Activated naive CD8-positive, alpha-beta T cell treated with anti-CD3 and anti-CD28 coated beads for 36 hours (primary cell): ENCODE results near the gene IER5L. TPM values are rescaled to one million over a fixed set of nuclear protein-coding genes. Genes with fewer than 3 reads are reported as not detected.

Source experiments
- DNase-seq: peaks from one replicate; pipeline ENCODE4 v3.0.0; 2021
- H3K27ac Mint-ChIP-seq: one replicate; pipeline ENCODE4 v1.8.0; 2022; ENCODE audit warnings: mild to moderate bottlenecking, moderate library complexity, mixed read lengths
- H3K27me3 Mint-ChIP-seq: one replicate; pipeline ENCODE4 v1.8.0; 2022; ENCODE audit warnings: mild to moderate bottlenecking, mixed read lengths
- H3K36me3 Mint-ChIP-seq: one replicate; pipeline ENCODE4 v1.8.0; 2021; ENCODE audit warnings: mild to moderate bottlenecking, mixed read lengths
- H3K4me1 Mint-ChIP-seq: one replicate; pipeline ENCODE4 v1.8.0; 2021; ENCODE audit warnings: mixed read lengths
- H3K4me3 Mint-ChIP-seq: one replicate; pipeline ENCODE4 v1.8.0; 2022; ENCODE audit warnings: mild to moderate bottlenecking, moderate library complexity, mixed read lengths
- H3K9me3 Mint-ChIP-seq: one replicate; pipeline ENCODE4 v1.8.0; 2022; ENCODE audit warnings: mixed read lengths
- total RNA-seq, 2 experiments: library from RNA; stranded (reverse); gene quantifications; one replicate each; pipeline ENCODE4 v1.2.3, GENCODE V29; 2021

IER5L gene
- total RNA-seq, 2 experiments from 2014 or later = 1.1 to 1.2 TPM

- no peak overlapping the region for H3K4me3 Mint-ChIP-seq
These were observed 644 bp downstream of the IER5L start for GRCh38 chr9:129177443-129177790.

GRCh38 chr9:129176701-129177442 is 1.2 kb downstream of the IER5L start:
- H3K4me1 Mint-ChIP-seq = peaks cover 6% of the 10 kb centered on the region
- H3K27ac Mint-ChIP-seq = no peak overlapping the region
- peak; percentile 23 for DNase-seq
- no peaks in the 10 kb centered on the region for H3K9me3 Mint-ChIP-seq
- H3K4me3 Mint-ChIP-seq = peak overlapping the region; percentile 74
- H3K36me3 Mint-ChIP-seq = no peaks in the 10 kb centered on the region
- no peaks in the 10 kb centered on the region for H3K27me3 Mint-ChIP-seq

More at GRCh38 chr9:129177443-129177790, 644 bp downstream of the IER5L start:
- no peak overlapping the region for H3K27ac Mint-ChIP-seq
- H3K4me1 Mint-ChIP-seq = peaks cover 6% of the 10 kb centered on the region
- H3K27me3 Mint-ChIP-seq = no peaks in the 10 kb centered on the region
- no peaks in the 10 kb centered on the region for H3K9me3 Mint-ChIP-seq
- H3K36me3 Mint-ChIP-seq = no peaks in the 10 kb centered on the region
- DNase-seq = peak; percentile 63

GRCh38 chr9:129175825-129176633 is 2.0 kb downstream of the IER5L start:
- Mint-ChIP-seq H3K4me3 (peak overlapping the region; percentile 74), H3K36me3 (no peaks in the 10 kb centered on the region), H3K27ac (peak overlapping the region; percentile 69), H3K9me3 (no peaks in the 10 kb centered on the region), H3K27me3 (no peaks in the 10 kb centered on the region), H3K4me1 (peaks cover 6% of the 10 kb centered on the region)
- peak; percentile 78 for DNase-seq

GRCh38 chr9:129175515-129175824 is 2.6 kb downstream of the IER5L start:
- no peaks in the 10 kb centered on the region for H3K9me3 Mint-ChIP-seq
- H3K27me3 Mint-ChIP-seq = no peaks in the 10 kb centered on the region
- H3K27ac Mint-ChIP-seq = peak overlapping the region; percentile 69
- no peak for DNase-seq
- H3K4me1 Mint-ChIP-seq = peaks cover 6% of the 10 kb centered on the region
- H3K36me3 Mint-ChIP-seq = no peaks in the 10 kb centered on the region
- H3K4me3 Mint-ChIP-seq = peak overlapping the region; percentile 74

GRCh38 chr9:129174724-129175514 is 3.1 kb downstream of the IER5L start:
- Mint-ChIP-seq H3K27me3 (no peaks in the 10 kb centered on the region), H3K36me3 (no peaks in the 10 kb centered on the region), H3K4me1 (peaks cover 6% of the 10 kb centered on the region), H3K4me3 (peak overlapping the region; percentile 76), H3K27ac (peak overlapping the region; percentile 69), H3K9me3 (no peaks in the 10 kb centered on the region)
- DNase-seq = peak; percentile 47

- no peaks in the 10 kb centered on the region for H3K9me3 Mint-ChIP-seq
- DNase-seq = peak; percentile 81
- H3K4me1 Mint-ChIP-seq = peaks cover 6% of the 10 kb centered on the region
- no peak overlapping the region for H3K27ac Mint-ChIP-seq
- H3K4me3 Mint-ChIP-seq = peak overlapping the region; percentile 76
- no peaks in the 10 kb centered on the region for H3K36me3 Mint-ChIP-seq
- no peaks in the 10 kb centered on the region for H3K27me3 Mint-ChIP-seq
These were observed 3.8 kb downstream of the IER5L start for GRCh38 chr9:129174102-129174723.

GRCh38 chr9:129173296-129174101 is 4.6 kb downstream of the IER5L start:
- Mint-ChIP-seq H3K9me3 (no peaks in the 10 kb centered on the region), H3K4me1 (peaks cover 6% of the 10 kb centered on the region), H3K27me3 (no peaks in the 10 kb centered on the region), H3K4me3 (peak overlapping the region; percentile 76), H3K27ac (no peak overlapping the region), H3K36me3 (no peaks in the 10 kb centered on the region)
- DNase-seq = no peak

GRCh38 chr9:129172816-129173215 is 5.2 kb downstream of the IER5L start:
- Mint-ChIP-seq H3K27me3 (no peaks in the 10 kb centered on the region), H3K36me3 (no peaks in the 10 kb centered on the region), H3K27ac (no peak overlapping the region), H3K9me3 (no peaks in the 10 kb centered on the region), H3K4me1 (peaks cover 9% of the 10 kb centered on the region), H3K4me3 (no peak overlapping the region)
- DNase-seq = no peak

- no peak overlapping the region for H3K27ac Mint-ChIP-seq
- no peak for DNase-seq
- H3K9me3 Mint-ChIP-seq = no peaks in the 10 kb centered on the region
- no peak overlapping the region for H3K4me3 Mint-ChIP-seq
- H3K27me3 Mint-ChIP-seq = no peaks in the 10 kb centered on the region
- peaks cover 16% of the 10 kb centered on the region for H3K4me1 Mint-ChIP-seq
- H3K36me3 Mint-ChIP-seq = no peaks in the 10 kb centered on the region
These were observed 5.9 kb downstream of the IER5L start for GRCh38 chr9:129171993-129172751.

- Mint-ChIP-seq H3K9me3 (no peaks in the 10 kb centered on the region), H3K36me3 (no peaks in the 10 kb centered on the region), H3K4me1 (peaks cover 15% of the 10 kb centered on the region), H3K27ac (no peak overlapping the region), H3K27me3 (no peaks in the 10 kb centered on the region), H3K4me3 (no peak overlapping the region)
- no peak for DNase-seq
These were observed 7.8 kb downstream of the IER5L start for GRCh38 chr9:129170229-129170628.

GRCh38 chr9:129166623-129167557 is 11.2 kb downstream of the IER5L start:
- H3K4me1 Mint-ChIP-seq = peaks cover 13% of the 10 kb centered on the region
- no peak overlapping the region for H3K27ac Mint-ChIP-seq
- no peaks in the 10 kb centered on the region for H3K9me3 Mint-ChIP-seq
- no peaks in the 10 kb centered on the region for H3K36me3 Mint-ChIP-seq
- H3K4me3 Mint-ChIP-seq = peak overlapping the region; percentile 47
- H3K27me3 Mint-ChIP-seq = no peaks in the 10 kb centered on the region
- no peak for DNase-seq

- no peaks in the 10 kb centered on the region for H3K27me3 Mint-ChIP-seq
- H3K36me3 Mint-ChIP-seq = no peaks in the 10 kb centered on the region
- H3K4me1 Mint-ChIP-seq = peaks cover 13% of the 10 kb centered on the region
- H3K9me3 Mint-ChIP-seq = no peaks in the 10 kb centered on the region
- H3K4me3 Mint-ChIP-seq = no peak overlapping the region
- H3K27ac Mint-ChIP-seq = no peak overlapping the region
- no peak for DNase-seq
These were observed 12.9 kb downstream of the IER5L start for GRCh38 chr9:129165198-129165597.
